H1 (cell line): ENCODE results near the gene NCAM1.

Experiments used
- ATF2 ChIP-seq: IDR thresholded peaks from 2 replicates; pipeline ENCODE4 v1.6.1; 2012; ENCODE audit warnings: low read length, inconsistent platforms
- CREB1 ChIP-seq: IDR thresholded peaks from 2 replicates; pipeline ENCODE4 v1.6.1; 2012; ENCODE audit warnings: inconsistent platforms
- EP300 ChIP-seq, 2 experiments: IDR thresholded peaks; 1 replicate in 1 of 2; 2 replicates in 1 of 2; pipeline ENCODE4 v1.6.1; 2011 to 2012; ENCODE audit warnings: low read depth in 2 of 2, low read length in 2 of 2, mild to moderate bottlenecking in 2 of 2, borderline replicate concordance in 1 of 2, inconsistent platforms in 1 of 2, moderate library complexity in 1 of 2
- EZH2 ChIP-seq: fragments of 200-600 bp; sonication (generic); IDR thresholded peaks from 2 replicates; pipeline ENCODE4 v1.7.1; 2012; ENCODE audit warnings: low read depth, mild to moderate bottlenecking, moderate library complexity, low read length, inconsistent platforms; ENCODE audit not compliant: severe bottlenecking
- GABPA ChIP-seq: IDR thresholded peaks from 2 replicates; pipeline ENCODE4 v1.6.1; 2011; ENCODE audit warnings: mild to moderate bottlenecking, low read length, moderate library complexity, borderline replicate concordance; ENCODE audit not compliant: insufficient read depth
- MAX ChIP-seq: IDR thresholded peaks from 2 replicates; pipeline ENCODE4 v1.6.1; 2012; ENCODE audit warnings: inconsistent platforms
- NANOG ChIP-seq: IDR thresholded peaks from 2 replicates; pipeline ENCODE4 v1.6.1; 2011; ENCODE audit warnings: low read length, low read depth, mild to moderate bottlenecking, inconsistent platforms; ENCODE audit not compliant: insufficient read depth, poor library complexity, severe bottlenecking
- PHF8 ChIP-seq: fragments of 200-600 bp; sonication (generic); conservative IDR thresholded peaks from 2 replicates; pipeline ENCODE4 v1.7.1; 2012; ENCODE audit warnings: low read depth, mild to moderate bottlenecking, inconsistent platforms, low read length, moderate library complexity
- POLR2A ChIP-seq, 2 experiments: IDR thresholded peaks; 1 replicate in 1 of 2; 2 replicates in 1 of 2; pipeline ENCODE4 v1.6.1; 2011; ENCODE audit warnings: low read depth in 2 of 2, low read length in 2 of 2, mild to moderate bottlenecking in 2 of 2; ENCODE audit errors: control extremely low read depth in 1 of 2
- POLR2AphosphoS5 ChIP-seq: IDR thresholded peaks from 2 replicates; pipeline ENCODE4 v1.6.1; 2011; ENCODE audit warnings: low read depth, low read length
- RXRA ChIP-seq: IDR thresholded peaks from 2 replicates; pipeline ENCODE4 v1.6.1; 2011; ENCODE audit warnings: low read depth, mild to moderate bottlenecking, low read length, moderate library complexity; ENCODE audit not compliant: insufficient read depth
- SIX5 ChIP-seq: IDR thresholded peaks from 2 replicates; pipeline ENCODE4 v1.6.1; 2011; ENCODE audit warnings: mild to moderate bottlenecking, low read depth, low read length
- TAF7 ChIP-seq: optimal IDR thresholded peaks from 2 replicates; pipeline ENCODE3; 2011; ENCODE audit warnings: low read depth, mild to moderate bottlenecking, inconsistent platforms, low read length, moderate library complexity, borderline replicate concordance
- TF ChIP-seq, protein P1 (sequence below), 3 experiments: IDR thresholded peaks; 1 replicate in 2 of 3; 2 replicates in 1 of 3; pipeline versions ENCODE4 v1.5.1 to v1.6.1; 2011; ENCODE audit warnings: low read length in 3 of 3, mild to moderate bottlenecking in 3 of 3, inconsistent platforms in 2 of 3, low read depth in 1 of 3, moderate library complexity in 1 of 3; ENCODE audit not compliant: insufficient read depth in 1 of 3; ENCODE audit errors: control extremely low read depth in 1 of 3

GRCh38 chr11:113160808-113161124 is 199.5 kb downstream of the NCAM1 start:
- no peak for TF ChIP-seq POLR2A (IDR thresholded peaks at IDR 0.05; ENCODE audit: control extremely low read depth in 1 of 2, low read depth in 2 of 2, low read length in 2 of 2)
- TF ChIP-seq, protein P1, sequence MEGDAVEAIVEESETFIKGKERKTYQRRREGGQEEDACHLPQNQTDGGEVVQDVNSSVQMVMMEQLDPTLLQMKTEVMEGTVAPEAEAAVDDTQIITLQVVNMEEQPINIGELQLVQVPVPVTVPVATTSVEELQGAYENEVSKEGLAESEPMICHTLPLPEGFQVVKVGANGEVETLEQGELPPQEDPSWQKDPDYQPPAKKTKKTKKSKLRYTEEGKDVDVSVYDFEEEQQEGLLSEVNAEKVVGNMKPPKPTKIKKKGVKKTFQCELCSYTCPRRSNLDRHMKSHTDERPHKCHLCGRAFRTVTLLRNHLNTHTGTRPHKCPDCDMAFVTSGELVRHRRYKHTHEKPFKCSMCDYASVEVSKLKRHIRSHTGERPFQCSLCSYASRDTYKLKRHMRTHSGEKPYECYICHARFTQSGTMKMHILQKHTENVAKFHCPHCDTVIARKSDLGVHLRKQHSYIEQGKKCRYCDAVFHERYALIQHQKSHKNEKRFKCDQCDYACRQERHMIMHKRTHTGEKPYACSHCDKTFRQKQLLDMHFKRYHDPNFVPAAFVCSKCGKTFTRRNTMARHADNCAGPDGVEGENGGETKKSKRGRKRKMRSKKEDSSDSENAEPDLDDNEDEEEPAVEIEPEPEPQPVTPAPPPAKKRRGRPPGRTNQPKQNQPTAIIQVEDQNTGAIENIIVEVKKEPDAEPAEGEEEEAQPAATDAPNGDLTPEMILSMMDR (IDR thresholded peaks at IDR 0.05; ENCODE audit: control extremely low read depth in 1 of 3, insufficient read depth in 1 of 3, low read depth in 1 of 3, low read length in 3 of 3), result no peak
- TF ChIP-seq MAX, result no peak
- no peak for TF ChIP-seq ATF2
- TF ChIP-seq EZH2, result no peak
- no peak for TF ChIP-seq SIX5
- TF ChIP-seq POLR2AphosphoS5, result no peak
- no peak for TF ChIP-seq CREB1
- no peak for TF ChIP-seq GABPA
- no peak for TF ChIP-seq PHF8
- no peak for TF ChIP-seq NANOG
- no peak for TF ChIP-seq TAF7
- no peak for TF ChIP-seq RXRA
- TF ChIP-seq EP300 (IDR thresholded peaks at IDR 0.05; ENCODE audit: borderline replicate concordance in 1 of 2, low read depth in 2 of 2, low read length in 2 of 2), result no peak
